ENCODE data around the gene LAMA5. TPM values are rescaled to one million over a fixed set of nuclear protein-coding genes. Genes with fewer than 3 reads are reported as not detected.

LAMA5 gene, protein sequence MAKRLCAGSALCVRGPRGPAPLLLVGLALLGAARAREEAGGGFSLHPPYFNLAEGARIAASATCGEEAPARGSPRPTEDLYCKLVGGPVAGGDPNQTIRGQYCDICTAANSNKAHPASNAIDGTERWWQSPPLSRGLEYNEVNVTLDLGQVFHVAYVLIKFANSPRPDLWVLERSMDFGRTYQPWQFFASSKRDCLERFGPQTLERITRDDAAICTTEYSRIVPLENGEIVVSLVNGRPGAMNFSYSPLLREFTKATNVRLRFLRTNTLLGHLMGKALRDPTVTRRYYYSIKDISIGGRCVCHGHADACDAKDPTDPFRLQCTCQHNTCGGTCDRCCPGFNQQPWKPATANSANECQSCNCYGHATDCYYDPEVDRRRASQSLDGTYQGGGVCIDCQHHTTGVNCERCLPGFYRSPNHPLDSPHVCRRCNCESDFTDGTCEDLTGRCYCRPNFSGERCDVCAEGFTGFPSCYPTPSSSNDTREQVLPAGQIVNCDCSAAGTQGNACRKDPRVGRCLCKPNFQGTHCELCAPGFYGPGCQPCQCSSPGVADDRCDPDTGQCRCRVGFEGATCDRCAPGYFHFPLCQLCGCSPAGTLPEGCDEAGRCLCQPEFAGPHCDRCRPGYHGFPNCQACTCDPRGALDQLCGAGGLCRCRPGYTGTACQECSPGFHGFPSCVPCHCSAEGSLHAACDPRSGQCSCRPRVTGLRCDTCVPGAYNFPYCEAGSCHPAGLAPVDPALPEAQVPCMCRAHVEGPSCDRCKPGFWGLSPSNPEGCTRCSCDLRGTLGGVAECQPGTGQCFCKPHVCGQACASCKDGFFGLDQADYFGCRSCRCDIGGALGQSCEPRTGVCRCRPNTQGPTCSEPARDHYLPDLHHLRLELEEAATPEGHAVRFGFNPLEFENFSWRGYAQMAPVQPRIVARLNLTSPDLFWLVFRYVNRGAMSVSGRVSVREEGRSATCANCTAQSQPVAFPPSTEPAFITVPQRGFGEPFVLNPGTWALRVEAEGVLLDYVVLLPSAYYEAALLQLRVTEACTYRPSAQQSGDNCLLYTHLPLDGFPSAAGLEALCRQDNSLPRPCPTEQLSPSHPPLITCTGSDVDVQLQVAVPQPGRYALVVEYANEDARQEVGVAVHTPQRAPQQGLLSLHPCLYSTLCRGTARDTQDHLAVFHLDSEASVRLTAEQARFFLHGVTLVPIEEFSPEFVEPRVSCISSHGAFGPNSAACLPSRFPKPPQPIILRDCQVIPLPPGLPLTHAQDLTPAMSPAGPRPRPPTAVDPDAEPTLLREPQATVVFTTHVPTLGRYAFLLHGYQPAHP (N-terminal part only)
- total RNA-seq, result 53.8 and 64.3 TPM in 2 replicates

DNA sequence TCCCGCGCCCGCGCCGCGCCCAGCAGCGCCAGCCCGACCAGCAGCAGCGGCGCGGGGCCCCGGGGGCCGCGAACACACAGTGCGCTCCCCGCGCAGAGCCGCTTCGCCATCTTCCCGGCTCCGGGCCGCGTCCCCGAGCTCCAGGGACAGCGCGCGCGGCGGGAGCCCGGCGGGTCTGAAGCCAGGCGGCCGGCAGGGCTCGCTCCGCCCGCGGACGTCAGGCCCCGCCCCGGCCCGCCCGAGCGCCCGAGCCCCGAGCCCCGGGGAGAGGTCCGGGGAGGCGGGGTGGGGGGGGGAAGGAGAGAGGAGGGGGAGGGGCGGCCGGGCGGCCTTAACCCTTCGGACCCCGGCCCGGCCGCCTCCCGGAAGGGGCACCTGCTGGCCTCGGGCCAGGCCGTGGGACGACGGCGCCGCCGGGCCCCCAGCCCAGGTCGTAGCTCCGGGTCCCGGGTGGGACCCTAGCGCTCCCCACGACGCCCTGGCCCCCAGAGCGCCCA lies at the start of gene LAMA5:
Gene LAMA5 (minus strand): TSS at position 177 of the 497 bp plus-strand sequence. CDS start 67 bp downstream, at position 110.

DNA sequence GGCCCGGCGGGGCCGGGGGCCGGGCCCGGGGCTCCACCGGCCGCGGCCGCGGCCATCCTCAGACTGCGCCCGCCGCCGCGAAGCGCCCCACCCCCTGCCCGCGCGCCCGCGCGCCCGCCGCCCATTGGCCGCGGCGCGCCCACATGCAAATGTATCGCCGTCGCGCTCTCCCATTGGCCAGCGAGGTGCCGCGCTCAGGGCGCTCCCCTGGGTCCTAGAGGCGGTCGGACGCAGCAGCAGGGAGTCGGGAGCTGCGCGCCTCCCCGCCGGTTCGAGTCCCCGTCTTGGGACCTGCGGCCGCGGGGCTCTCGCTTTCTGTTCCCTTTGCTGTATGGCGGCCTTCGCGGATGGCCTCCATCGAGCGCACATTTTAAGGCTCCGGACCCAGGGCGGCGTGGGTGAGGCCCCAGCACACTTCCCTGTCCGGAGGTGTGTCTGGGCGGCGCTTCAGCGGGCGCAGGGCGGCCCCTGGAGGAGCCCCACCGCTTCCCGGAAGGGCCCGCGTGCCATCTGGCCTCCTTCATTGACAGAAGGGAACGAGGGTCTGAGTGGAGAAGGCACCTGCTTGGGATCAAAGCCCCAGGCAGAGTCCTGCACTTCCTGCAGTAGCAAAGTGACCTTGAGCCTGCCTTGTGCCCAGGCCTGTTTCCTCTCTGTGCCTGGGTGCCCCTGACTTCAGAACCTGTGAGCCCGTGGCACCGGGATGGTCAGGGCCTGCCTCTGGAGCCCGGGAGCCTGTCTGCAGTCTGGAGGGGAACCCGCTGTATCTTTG lies 40.3 kb upstream of the LAMA5 start, which contains the start of gene CABLES2:
Gene CABLES2 (minus strand): TSS at position 65 of the 772 bp plus-strand sequence. CDS start 9 bp downstream, at position 56.

DNA sequence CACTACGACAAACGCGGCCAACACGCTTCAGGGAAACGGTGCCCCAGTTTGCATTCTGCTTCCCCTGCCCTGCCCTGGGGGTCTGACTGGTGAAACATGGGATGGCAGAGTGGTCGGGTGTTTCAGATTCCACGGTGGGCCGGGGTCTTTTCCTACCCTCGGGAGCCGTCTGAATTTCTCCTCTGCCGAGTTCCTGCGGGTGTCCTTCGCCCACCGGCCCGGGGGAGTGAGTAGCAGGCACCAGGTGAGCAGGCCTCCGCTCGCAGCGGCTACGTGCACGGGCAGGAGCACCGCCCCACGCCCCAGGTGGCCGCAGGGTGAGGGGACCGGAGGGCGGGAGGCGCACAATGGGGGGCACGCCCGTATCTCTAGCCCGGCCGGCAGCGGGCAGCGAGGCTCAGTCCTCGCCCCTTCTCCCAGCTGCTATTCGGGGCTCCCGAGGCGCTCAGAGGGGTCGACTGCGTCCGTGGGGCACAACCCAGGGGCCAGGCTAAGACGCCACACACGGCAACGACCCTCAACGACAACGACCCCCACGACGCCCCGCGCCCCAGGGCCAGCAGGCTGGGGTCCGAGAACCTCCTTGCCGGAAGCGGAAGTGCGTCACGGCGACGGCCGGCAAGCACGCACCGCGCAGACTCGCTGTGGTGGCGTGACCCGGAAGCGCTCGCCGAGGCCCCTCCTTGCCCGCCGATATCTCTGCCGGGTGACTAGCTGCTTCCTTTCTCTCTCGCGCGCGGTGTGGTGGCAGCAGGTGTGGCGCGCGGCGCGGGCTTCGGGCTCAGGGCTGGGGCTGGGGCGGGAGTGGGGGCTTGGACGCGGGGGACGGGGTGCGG lies 19.5 kb upstream of the LAMA5 start, which contains the start of gene RPS21:
Gene RPS21 (plus strand): TSS at position 721 of the 836 bp plus-strand sequence. CDS start 236 bp downstream, outside the sequence.

DNA sequence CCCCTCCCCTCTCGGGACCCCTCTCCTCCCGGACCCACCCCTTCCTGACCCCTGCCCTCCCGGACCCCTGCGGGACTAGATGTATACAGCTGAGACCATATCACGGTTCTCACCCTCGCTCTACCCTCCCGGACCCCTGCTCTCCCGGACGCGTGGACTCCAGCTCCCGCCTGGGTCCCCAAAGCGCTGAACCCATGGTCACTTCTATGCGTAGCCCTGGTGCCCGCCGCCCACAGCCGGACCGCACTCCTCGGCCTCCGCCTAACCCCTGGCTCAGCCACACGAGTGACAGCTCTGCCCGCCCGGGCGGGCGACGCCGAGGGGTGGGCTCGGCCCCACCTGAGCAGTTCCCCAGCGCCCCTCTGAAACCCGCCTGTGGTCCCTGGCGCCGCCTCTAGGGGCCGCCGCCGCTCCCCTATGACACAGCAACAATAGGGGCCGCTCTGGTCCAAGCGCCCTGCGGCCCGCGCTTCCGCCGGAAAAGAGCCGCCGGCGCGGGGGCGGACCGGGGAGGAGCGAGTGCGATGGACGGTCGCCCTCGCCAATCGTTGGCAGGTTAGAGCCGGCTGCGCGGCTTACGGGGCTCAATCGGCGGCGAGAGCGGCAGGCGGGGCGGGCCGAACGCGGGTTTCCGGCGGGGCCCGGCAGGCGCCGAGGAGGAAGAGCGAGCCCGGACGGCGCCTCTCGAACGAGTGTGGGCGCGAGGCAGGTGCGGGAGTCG lies 64.6 kb downstream of the LAMA5 start, which contains the start of gene ADRM1:
Gene ADRM1 (plus strand): TSS at position 657 of the 721 bp plus-strand sequence. CDS start 572 bp downstream, outside the sequence.

Other genes with a start within 250 kb of the LAMA5 start
- 40.2 and 40.7 TPM in 2 replicates for gene LSM14B, start 244.8 kb downstream of the LAMA5 start, total RNA-seq
- 340 and 346 TPM in 2 replicates for gene PSMA7, start 223.9 kb downstream of the LAMA5 start, total RNA-seq
- gene SS18L1, start 223.5 kb downstream of the LAMA5 start, total RNA-seq, result 8.8 and 17.6 TPM in 2 replicates
- gene MTG2, start 184.3 kb downstream of the LAMA5 start, total RNA-seq, result 17.3 and 20.6 TPM in 2 replicates
- not detected in 2 replicates for gene HRH3, start 147.0 kb downstream of the LAMA5 start, total RNA-seq
- gene OSBPL2, start 128.8 kb downstream of the LAMA5 start, total RNA-seq, result 23.9 and 34.1 TPM in 2 replicates
- gene ADRM1, start 64.3 kb downstream of the LAMA5 start, total RNA-seq, result 174 and 247 TPM in 2 replicates
- gene RPS21, start 19.8 kb upstream of the LAMA5 start, total RNA-seq, result 472 and 851 TPM in 2 replicates
- 4.4 and 8.8 TPM in 2 replicates for gene CABLES2, start 40.0 kb upstream of the LAMA5 start, total RNA-seq
- gene RBBP8NL, start 60.2 kb upstream of the LAMA5 start, total RNA-seq, result not detected in 2 replicates
- not detected in 2 replicates for gene GATA5, start 108.7 kb upstream of the LAMA5 start, total RNA-seq